CD4-positive, alpha-beta T cell treated with Interleukin-4 for 4 hours (primary cell): Measurements from ENCODE around the gene LTO1.
"Not testable (repeated sequence)": the region's sequence is repeated elsewhere in the genome, so short reads cannot be mapped to it uniquely, and the experiment has no call there.

Source experiments
- DNase-seq: peaks from one replicate; pipeline ENCODE4 v3.0.0-alpha.2; 2020

Gene LTO1

DNA sequence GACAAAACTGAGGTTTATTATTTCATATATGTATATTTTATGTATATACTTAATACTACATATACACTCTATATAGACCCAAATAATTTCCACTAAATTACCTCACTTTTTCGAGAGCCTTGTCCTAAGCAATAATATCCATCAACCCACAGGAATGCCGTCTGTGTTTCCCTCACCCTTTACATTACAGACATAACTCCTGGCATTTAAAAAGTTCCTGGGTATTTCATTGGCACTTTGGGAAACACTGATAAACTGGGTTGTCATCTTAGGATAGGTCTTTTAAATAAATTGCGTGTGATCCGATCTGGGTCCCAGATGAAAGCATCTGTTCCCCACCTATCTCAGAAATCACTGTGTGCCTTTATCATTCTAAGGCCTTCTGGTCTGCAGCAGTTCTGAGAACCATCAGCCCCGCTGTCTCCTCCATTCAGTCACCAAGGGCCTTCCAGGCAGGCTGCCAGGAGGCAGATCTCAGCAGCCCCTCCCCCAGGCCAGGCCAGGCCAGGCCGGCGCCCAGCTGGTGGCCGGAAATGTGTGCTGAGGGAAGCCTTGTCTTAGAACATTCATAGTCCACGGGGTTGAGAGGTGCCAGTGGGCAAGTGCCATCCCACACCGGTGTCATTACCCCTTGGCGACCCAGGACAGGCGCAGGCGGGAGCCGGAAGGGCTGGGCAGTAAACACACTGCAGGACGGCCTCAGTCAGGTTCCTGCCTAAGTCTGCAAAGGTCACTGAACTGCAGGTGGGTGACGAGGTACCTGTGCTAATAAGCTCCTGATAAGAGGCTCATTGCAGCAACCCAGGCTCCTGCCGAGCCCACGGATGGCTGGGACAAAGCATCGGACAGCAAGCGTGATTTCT is 25.4 kb upstream of the LTO1 start:
- DNase-seq: no peak

GRCh38 chr11:69699213-69699612 is 24.1 kb upstream of the LTO1 start:
- no peak for DNase-seq

- DNase-seq: no peak
Measured at GRCh38 chr11:69698362-69698761, 23.2 kb upstream of the LTO1 start.

DNA sequence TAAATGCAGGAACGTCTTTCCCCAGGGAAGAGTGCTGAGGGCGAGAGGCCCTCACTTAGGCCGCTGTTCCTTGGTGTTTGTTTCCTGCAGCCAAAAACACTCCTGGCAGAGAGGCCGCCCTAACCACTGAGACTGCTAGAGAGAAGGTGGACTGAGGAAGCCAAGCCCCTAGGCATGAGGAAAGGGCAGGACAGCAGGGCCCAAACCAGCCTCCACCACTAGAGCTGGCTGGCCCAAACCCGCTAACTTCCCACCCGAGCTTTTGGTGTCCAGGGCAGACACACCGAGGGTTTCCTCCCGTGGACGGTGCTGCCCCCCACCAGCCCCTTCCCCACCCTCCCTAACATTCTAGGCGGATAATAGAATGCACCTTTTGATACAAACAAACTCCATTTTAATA is 22.7 kb upstream of the LTO1 start:
- DNase-seq: no peak

GRCh38 chr11:69697469-69697843 is 22.3 kb upstream of the LTO1 start:
- DNase-seq: no peak

DNA sequence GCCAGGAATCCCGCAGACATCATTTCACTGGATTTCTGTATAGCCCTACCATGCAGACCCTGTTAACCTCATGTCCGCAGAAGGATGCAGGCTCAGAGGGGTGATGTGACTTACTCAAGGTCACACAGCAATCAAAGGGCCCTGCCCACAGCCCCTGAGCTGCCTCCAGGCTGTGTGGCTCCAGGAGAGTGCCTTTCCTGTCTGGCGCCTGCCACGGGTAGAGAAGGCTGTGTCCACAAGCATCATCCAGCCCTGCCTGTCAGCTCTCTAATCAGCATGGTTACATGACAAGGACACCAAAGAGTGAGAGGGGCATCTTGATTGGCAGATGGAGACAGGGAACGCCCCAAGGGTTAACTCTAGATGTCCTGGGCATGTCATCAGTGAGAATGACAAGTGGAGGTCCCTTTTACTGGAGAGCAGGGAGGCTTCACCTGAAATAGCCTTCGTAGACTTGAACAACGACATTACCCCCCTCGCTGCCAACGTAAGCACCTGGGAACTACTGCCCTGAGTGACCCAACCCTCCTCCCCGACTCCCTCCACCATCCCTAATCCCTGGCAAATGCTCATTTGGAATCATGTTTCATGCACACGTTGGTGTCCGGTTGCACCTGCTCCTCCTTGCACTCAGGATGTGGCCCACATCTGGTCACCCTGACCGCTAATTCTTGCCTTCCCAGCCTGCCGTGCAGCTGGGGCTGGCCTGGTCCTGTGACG is 21.8 kb upstream of the LTO1 start:
- DNase-seq: no peak

DNA sequence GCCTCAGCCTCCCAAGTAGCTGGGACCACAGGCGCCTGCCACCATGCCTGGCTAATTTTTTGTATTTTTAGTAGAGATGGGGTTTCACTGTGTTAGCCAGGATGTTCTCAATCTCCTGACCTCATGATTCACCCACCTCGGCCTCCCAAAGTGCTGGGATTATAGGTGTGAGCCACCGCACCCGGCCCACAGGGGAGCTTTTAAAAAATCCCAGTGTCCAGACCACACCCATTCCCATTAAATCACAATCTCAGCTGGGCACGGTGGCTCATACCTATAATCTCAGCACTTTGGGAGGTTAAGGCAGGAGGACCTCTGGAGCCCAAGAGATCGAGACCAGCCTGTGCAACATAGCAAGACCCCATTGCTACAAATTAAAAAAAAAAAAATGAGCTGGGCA is 20.8 kb upstream of the LTO1 start:
- DNase-seq: not testable (repeated sequence)

DNA sequence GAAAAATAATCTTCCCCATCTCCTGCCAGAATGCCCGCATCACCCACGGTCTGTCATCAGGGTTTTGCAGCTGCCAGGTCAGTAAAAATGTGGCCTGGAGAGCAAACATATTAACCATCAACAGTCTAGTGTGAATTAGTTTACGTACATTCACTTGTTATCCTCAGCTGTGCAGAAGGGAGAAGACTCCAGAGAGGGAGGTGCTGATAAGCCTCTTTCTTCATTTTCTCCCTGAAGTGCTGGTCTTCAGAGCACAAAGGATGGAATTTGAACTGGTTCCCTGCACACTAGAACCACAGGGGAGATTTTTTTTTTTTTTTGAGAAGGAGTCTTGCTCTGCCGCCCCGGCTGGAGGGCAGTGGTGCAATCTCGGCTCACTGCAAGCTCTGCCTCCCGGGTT is 20.4 kb upstream of the LTO1 start:
- no peak for DNase-seq

DNA sequence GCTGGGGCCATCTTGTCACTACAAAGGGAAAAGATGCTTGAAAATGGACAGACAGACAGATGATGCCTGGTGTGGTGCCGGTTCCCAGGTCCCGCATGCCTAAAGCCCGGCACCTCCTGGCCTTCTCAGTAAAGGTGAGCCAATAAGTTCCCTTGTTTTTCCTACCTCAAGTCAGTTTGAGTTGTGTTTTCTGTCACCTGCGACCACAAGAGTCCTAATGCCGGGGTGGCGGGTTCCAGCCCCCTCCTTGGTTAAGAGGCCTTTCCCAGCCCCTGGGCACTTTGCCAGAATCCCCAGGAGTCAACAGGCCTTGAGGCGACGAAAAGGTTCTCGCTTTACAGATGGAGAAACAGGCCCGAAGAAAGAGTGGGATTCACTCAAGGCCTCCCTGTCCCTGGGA is 19.6 kb upstream of the LTO1 start:
- DNase-seq: no peak

DNA sequence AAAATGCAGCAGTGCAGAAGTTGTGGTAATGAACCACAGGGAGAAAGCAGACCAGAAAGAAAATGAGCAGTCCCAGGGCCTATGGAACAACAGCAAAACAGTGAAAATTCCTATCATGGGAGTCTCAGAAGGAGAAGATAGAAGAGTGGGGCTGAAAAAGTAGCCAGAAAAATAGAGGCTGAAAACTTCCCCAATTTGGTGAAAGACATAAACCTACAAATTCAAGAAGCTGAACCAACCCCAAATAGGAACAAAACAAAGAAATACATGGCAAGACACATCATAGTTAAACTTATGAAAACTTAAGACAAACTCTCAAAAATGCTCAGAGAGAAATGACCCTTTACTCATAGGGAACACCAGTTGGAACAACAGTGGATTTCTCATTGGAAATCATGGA is 17.3 kb upstream of the LTO1 start:
- DNase-seq: no peak

- DNase-seq: no peak
Measured at GRCh38 chr11:69691463-69691862, 16.3 kb upstream of the LTO1 start.

GRCh38 chr11:69689484-69690319 is 14.5 kb upstream of the LTO1 start:
- no peak for DNase-seq

DNA sequence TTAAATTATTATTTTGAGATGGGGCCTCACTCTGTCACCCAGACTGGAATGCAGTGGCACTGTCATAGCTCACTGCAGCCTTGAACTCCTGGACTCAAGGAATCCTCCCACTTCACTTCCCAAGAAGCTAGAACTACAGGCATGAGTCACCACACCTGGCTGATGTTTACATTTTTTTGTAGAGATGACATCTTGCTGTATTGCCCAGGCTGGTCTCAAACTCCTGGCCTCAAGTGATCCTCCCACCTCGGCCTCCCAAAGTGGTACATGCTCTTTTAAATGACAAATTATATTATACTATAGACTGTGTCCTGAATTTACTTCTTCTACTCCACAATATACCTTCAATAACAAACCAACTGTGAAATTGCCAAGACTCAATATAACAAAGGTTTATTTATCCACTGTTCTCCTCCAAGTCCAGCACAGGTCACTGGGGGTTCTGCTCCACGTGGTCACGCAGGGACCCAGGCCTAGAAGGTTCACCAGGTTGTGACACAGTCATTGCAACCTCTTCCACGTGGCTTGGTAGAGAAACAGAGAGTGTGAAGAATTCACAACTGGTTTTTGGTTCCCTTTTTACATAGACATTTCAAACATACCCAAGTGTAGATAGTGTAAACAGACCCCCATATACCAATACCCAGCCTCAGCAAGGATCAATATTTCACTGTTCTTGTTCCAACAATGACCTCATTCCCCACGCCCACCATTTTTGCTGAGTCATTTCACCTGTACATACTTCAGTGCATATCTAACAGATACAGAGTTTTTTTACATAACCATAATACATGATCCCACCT is 13.0 kb upstream of the LTO1 start:
- DNase-seq: not testable (repeated sequence)

DNA sequence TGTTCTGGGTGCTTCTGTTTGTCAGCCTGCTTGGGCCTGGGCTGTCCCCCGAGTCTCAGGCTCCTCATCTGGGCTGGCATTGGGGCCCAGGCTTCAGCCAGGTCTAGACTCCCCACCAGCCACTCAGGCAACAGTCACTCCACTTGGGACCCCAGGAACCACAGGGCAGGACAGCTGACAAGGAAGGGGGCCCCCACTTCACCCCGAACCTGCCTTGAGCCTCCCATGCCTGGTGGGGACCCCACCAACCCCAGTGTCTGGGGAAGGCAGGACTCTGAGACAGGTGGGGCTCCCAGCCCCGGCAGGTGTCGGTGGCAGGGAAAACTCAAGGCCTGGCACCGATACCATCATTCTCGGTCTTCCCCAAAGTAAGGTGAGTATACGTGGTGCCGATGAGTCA is 11.7 kb upstream of the LTO1 start:
- DNase-seq: no peak

- no peak for DNase-seq
Measured at GRCh38 chr11:69686452-69686851, 11.3 kb upstream of the LTO1 start.

GRCh38 chr11:69685348-69685747 is 10.2 kb upstream of the LTO1 start:
- no peak for DNase-seq

DNA sequence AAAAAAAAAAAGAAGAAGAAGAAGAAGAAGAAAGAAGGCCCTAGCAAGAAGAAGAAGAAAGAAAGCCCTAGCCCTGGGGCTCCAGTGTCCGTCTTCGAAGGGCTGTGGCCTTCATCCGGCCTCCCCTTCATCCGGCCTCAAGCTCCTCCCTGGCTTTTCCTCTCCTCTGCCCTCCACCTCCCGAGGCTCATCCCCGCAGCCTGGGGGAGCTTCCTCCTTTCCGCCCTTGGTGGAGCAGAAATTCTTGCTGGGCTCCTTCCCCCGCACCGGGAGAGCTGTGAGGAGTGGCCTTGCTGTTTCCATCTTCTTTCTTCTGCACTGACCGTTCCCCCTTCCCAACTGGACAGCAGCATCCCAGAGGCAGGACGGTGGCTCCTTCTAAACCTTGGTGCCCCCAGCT is 9.5 kb upstream of the LTO1 start:
- no peak for DNase-seq

DNA sequence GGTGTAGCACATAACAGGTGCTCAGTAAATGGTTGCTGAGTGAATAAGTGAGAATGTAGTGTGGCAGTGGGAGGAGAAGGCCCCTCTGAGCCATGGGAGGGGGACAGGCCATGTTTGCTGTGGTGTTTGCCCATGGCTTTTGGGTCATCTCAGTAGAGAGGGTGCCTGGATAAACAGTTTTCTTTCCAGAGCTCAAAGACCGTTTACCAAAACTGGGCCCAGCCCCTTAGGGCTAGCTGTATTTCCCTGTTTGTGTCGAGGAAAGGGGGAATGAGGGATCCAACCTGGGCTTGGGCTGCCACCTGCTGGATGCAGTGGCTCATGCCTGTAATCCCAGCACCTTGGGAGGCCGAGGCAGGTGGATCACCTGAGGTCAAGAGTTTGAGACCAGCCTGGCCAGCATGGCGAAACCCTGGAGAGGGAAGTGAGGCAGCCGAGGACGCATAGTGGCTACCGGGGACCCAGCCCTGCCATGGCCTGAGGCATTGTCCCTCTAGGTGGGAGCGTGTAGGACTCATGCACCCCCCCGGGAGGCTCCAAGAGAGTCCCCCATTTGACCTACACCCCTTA is 8.7 kb upstream of the LTO1 start:
- no peak for DNase-seq

- DNase-seq: no peak
Measured at GRCh38 chr11:69682681-69683326, 7.7 kb upstream of the LTO1 start.

GRCh38 chr11:69682221-69682620 is 7.1 kb upstream of the LTO1 start:
- no peak for DNase-seq

DNA sequence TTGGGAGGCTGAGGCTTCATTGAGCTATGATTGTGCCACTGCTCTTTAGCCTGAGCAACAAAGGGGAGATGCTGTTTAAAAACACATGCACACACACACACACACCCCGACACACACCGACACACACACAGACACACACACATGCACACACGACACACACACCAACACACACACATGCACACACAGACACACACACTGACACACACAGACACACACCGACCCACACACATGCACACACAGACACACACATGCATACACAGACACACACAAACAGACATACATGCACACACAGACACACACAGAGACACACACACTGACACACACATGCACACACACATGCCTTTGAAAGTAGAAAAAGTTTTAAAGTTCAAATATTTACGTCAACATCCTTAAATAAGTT is 5.5 kb upstream of the LTO1 start:
- no peak for DNase-seq

DNA sequence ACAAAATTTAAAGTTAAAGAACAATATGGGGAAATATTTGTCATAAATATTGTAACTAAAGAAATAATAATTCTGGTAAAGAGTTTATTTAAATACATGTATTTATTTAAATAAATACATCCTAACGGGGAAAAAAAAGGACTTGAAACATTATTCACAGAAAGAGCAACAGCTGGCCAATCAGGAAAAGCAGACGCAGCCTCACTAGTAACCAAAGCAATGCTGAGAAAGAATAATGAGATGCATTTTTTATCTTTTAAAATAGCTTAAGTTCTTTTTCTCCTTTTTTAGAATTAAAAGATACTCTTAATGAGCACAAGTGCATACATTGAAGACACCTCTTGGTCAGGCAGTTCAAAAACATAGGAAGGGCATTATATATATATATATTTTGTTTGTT is 2.6 kb upstream of the LTO1 start:
- no peak for DNase-seq
